Astrocyte (in vitro differentiated cells and primary cell): ENCODE data around the gene STRIP2. TPM values are rescaled to one million over a fixed set of nuclear protein-coding genes. Genes with fewer than 3 reads are reported as not detected.
"Not testable (repeated sequence)": the region's sequence is repeated elsewhere in the genome, so short reads cannot be mapped to it uniquely, and the experiment has no call there.

ENCODE experiments used
- DNase-seq: peaks from one replicate; pipeline ENCODE4 v3.0.0-alpha.2; 2010; ENCODE audit warnings: low read depth
- FAIRE-seq: peaks from 2 replicates; lab custom pipeline; 2011; peaks lifted over from hg19 to GRCh38; lab: Jason Lieb, UNC
- H2AFZ ChIP-seq: 2 replicates; pipeline ENCODE4 v1.6.0; 2012; ENCODE audit warnings: low read depth, low read length, inconsistent platforms
- H3K27ac ChIP-seq: 2 replicates; pipeline ENCODE4 v1.5.1; 2011; ENCODE audit warnings: low read depth, low read length, inconsistent platforms
- H3K27me3 ChIP-seq: 2 replicates; pipeline ENCODE4 v1.6.0; 2011; ENCODE audit warnings: low read length, inconsistent platforms; ENCODE audit not compliant: insufficient read depth
- H3K36me3 ChIP-seq: 2 replicates; pipeline ENCODE4 v1.5.1; 2011; ENCODE audit warnings: low read length, inconsistent platforms; ENCODE audit not compliant: insufficient read depth
- H3K4me1 ChIP-seq: 2 replicates; pipeline ENCODE4 v1.5.1; 2011; ENCODE audit warnings: low read length, inconsistent platforms; ENCODE audit not compliant: insufficient read depth
- H3K4me2 ChIP-seq: 2 replicates; pipeline ENCODE4 v1.6.0; 2012; ENCODE audit warnings: low read length, inconsistent platforms
- H3K4me3 ChIP-seq: 2 replicates; pipeline ENCODE4 v1.5.1; 2011; ENCODE audit warnings: low read depth, mild to moderate bottlenecking, low read length, inconsistent platforms; ENCODE audit not compliant: insufficient read depth
- H3K79me2 ChIP-seq: 2 replicates; pipeline ENCODE4 v1.6.0; 2012; ENCODE audit warnings: mild to moderate bottlenecking, low read length, inconsistent platforms; ENCODE audit not compliant: insufficient read depth
- H3K9ac ChIP-seq: 2 replicates; pipeline ENCODE4 v1.6.0; 2012; ENCODE audit warnings: mild to moderate bottlenecking, low read length, inconsistent platforms
- H3K9me3 ChIP-seq: 2 replicates; pipeline ENCODE4 v1.5.1; 2012; ENCODE audit warnings: low read depth, mild to moderate bottlenecking, low read length, inconsistent platforms; ENCODE audit not compliant: insufficient read depth
- H4K20me1 ChIP-seq: 2 replicates; pipeline ENCODE4 v1.6.0; 2012; ENCODE audit warnings: low read length, inconsistent platforms; ENCODE audit not compliant: insufficient read depth
- H3K27ac Mint-ChIP-seq: one replicate; pipeline ENCODE4 v1.8.0; 2021; ENCODE audit warnings: mild to moderate bottlenecking, mixed read lengths; ENCODE audit not compliant: unreplicated experiment
- H3K27me3 Mint-ChIP-seq: one replicate; pipeline ENCODE4 v1.8.0; 2021; ENCODE audit warnings: low read depth, mixed read lengths; ENCODE audit not compliant: unreplicated experiment
- H3K36me3 Mint-ChIP-seq: one replicate; pipeline ENCODE4 v1.8.0; 2021; ENCODE audit warnings: low read depth, mixed read lengths; ENCODE audit not compliant: unreplicated experiment
- H3K4me1 Mint-ChIP-seq: one replicate; pipeline ENCODE4 v1.8.0; 2021; ENCODE audit warnings: low read depth, mixed read lengths; ENCODE audit not compliant: unreplicated experiment
- H3K4me3 Mint-ChIP-seq: one replicate; pipeline ENCODE4 v1.8.0; 2021; ENCODE audit warnings: mild to moderate bottlenecking, moderate library complexity, mixed read lengths; ENCODE audit not compliant: unreplicated experiment
- H3K9me3 Mint-ChIP-seq: one replicate; pipeline ENCODE4 v1.8.0; 2021; ENCODE audit warnings: mild to moderate bottlenecking, mixed read lengths; ENCODE audit not compliant: unreplicated experiment
- EZH2 ChIP-seq: IDR thresholded peaks from 2 replicates; pipeline ENCODE4 v1.6.1; 2012; ENCODE audit warnings: mild to moderate bottlenecking, low read length, inconsistent platforms; ENCODE audit not compliant: insufficient read depth
- total RNA-seq: library from RNA; stranded (reverse); gene quantifications from 2 replicates; pipeline ENCODE4 v1.2.1, GENCODE V29; 2021
- TF ChIP-seq, protein P1 (sequence below): IDR thresholded peaks from 2 replicates; pipeline ENCODE4 v1.5.1; 2011; ENCODE audit warnings: low read depth, mild to moderate bottlenecking, inconsistent platforms, low read length, moderate library complexity; ENCODE audit not compliant: insufficient read depth

STRIP2 gene
- total RNA-seq, 1 donor from 2014 or later = 1.3 TPM

- Histone ChIP-seq H3K4me1 (peaks cover 13% of the 10 kb centered on the region), H3K27ac (no peak overlapping the region), H3K79me2 (no peaks in the 10 kb centered on the region), H3K27me3 (no peaks in the 10 kb centered on the region), H3K36me3 (no peaks in the 10 kb centered on the region), H3K9ac (no peak overlapping the region), H3K4me2 (no peak overlapping the region), H2AFZ (no peak overlapping the region), H3K4me3 (no peak overlapping the region), H3K9me3 (no peaks in the 10 kb centered on the region), H4K20me1 (no peaks in the 10 kb centered on the region)
- Mint-ChIP-seq H3K36me3 (no peaks in the 10 kb centered on the region), H3K4me1 (peaks cover 13% of the 10 kb centered on the region), H3K27me3 (peaks cover 7% of the 10 kb centered on the region), H3K27ac (no peak overlapping the region), H3K9me3 (peaks cover 2% of the 10 kb centered on the region), H3K4me3 (no peak overlapping the region)
- FAIRE-seq (no peak), DNase-seq (no peak)
- TF ChIP-seq, protein P1, sequence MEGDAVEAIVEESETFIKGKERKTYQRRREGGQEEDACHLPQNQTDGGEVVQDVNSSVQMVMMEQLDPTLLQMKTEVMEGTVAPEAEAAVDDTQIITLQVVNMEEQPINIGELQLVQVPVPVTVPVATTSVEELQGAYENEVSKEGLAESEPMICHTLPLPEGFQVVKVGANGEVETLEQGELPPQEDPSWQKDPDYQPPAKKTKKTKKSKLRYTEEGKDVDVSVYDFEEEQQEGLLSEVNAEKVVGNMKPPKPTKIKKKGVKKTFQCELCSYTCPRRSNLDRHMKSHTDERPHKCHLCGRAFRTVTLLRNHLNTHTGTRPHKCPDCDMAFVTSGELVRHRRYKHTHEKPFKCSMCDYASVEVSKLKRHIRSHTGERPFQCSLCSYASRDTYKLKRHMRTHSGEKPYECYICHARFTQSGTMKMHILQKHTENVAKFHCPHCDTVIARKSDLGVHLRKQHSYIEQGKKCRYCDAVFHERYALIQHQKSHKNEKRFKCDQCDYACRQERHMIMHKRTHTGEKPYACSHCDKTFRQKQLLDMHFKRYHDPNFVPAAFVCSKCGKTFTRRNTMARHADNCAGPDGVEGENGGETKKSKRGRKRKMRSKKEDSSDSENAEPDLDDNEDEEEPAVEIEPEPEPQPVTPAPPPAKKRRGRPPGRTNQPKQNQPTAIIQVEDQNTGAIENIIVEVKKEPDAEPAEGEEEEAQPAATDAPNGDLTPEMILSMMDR = no peak
- no peak for TF ChIP-seq EZH2
Observed at GRCh38 chr7:129532375-129532774, 98.1 kb downstream of the STRIP2 start.

GRCh38 chr7:129534558-129535274, 100.5 kb downstream of the STRIP2 start:
- H3K36me3 ChIP-seq, H3K79me2 ChIP-seq, DNase-seq, H2AFZ ChIP-seq, H3K9ac ChIP-seq, H3K36me3 Mint-ChIP-seq, H3K27me3 ChIP-seq, H4K20me1 ChIP-seq, H3K9me3 ChIP-seq, H3K27ac ChIP-seq, H3K27ac Mint-ChIP-seq, H3K4me3 Mint-ChIP-seq, H3K9me3 Mint-ChIP-seq, FAIRE-seq, H3K4me2 ChIP-seq, H3K4me3 ChIP-seq: not testable (repeated sequence)
- Mint-ChIP-seq H3K4me1 (peaks cover 13% of the 10 kb centered on the region), H3K27me3 (peaks cover 13% of the 10 kb centered on the region)
- peaks cover 13% of the 10 kb centered on the region for H3K4me1 ChIP-seq

GRCh38 chr7:129535896-129536295, 101.7 kb downstream of the STRIP2 start:
- Histone ChIP-seq H3K27ac (no peak overlapping the region), H3K4me3 (no peak overlapping the region), H3K9ac (no peak overlapping the region), H3K4me2 (no peak overlapping the region), H3K36me3 (no peaks in the 10 kb centered on the region), H3K79me2 (no peaks in the 10 kb centered on the region), H2AFZ (no peak overlapping the region), H3K9me3 (no peaks in the 10 kb centered on the region), H3K4me1 (peaks cover 6% of the 10 kb centered on the region), H4K20me1 (no peaks in the 10 kb centered on the region), H3K27me3 (no peaks in the 10 kb centered on the region)
- DNase-seq = no peak
- H3K27me3 Mint-ChIP-seq = peaks cover 17% of the 10 kb centered on the region
- no peaks in the 10 kb centered on the region for H3K36me3 Mint-ChIP-seq
- peaks cover 10% of the 10 kb centered on the region for H3K4me1 Mint-ChIP-seq
- H3K9me3 Mint-ChIP-seq = peaks cover 2% of the 10 kb centered on the region
- no peak for FAIRE-seq
- no peak overlapping the region for H3K27ac Mint-ChIP-seq
- TF ChIP-seq, protein P1 = no peak
- TF ChIP-seq EZH2 = no peak
- H3K4me3 Mint-ChIP-seq = no peak overlapping the region
